ENCODE results near the gene SCYL3.
"Not testable (repeated sequence)": the region's sequence is repeated elsewhere in the genome, so short reads cannot be mapped to it uniquely, and the experiment has no call there.

Gene SCYL3

DNA sequence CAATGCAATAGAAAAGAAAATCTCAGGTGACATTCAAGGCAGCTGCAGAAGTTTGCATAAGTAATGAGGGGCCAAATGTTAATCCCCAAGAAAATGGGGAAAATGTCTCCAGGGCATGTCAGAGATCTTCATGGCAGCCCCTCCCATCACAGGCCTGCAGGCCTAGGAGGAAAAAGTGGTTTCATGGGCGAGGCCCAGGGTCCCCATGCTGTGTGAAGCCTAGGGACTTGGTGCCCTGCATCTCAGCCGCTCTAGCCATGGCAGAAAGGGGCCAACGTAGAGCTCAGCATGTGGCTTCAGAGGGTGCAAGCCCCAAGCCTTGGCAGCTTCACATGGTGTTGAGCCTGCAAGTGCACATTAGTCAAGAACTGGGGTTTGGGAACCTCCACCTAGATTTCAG is 21.7 kb downstream of the SCYL3 start:
- not testable (repeated sequence) for DNase-seq (ENCODE audit: low read depth in 1 of 2, low spot score in 1 of 2)

DNA sequence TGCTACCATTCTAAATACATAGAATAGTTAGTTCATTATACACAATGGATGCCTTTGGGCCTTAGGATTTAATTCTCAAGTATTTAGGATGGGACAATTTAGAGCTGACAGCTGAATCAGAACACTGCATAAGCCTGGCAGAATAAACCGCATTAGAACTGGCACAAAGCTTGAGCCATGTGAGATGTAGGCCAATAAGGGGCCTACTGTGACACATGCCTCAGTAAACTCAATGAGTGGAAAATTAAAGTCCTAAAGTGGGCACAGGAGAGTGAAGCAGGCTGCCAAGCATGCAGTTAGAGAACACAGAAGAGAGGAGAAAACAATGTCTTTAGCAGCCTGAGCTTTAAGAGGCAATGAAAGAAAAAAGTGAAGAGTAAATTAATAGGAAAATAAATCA is 24.3 kb downstream of the SCYL3 start:
- no peak for DNase-seq (ENCODE audit: low read depth in 1 of 2, low spot score in 1 of 2)

- DNase-seq (ENCODE audit: low read depth in 1 of 2, low spot score in 1 of 2) = no peak
Observed at GRCh38 chr1:169868978-169869377, 24.7 kb downstream of the SCYL3 start.

- DNase-seq (ENCODE audit: low read depth in 1 of 2, low spot score in 1 of 2) = no peak
Observed at GRCh38 chr1:169867012-169867675, 26.6 kb downstream of the SCYL3 start.

DNA sequence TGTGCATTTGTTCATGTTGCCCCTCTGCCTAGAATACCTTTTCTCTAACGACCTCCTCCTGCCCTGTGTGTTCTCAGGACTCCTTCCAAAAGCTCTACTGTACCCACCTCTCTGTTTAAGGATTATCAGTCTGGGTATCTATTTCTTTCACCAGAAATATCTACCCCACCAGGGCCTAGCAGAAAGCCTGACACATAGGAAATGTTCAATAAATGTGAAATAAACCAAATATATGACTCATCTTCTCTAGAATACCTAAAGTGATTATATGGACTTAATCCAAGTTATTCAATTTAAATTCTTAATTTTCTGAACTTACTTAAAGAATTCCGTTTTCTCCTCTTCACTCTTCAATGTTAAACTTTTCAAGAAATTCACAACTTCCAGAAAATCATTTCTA is 27.1 kb downstream of the SCYL3 start:
- no peak for DNase-seq (ENCODE audit: low read depth in 1 of 2, low spot score in 1 of 2)

DNA sequence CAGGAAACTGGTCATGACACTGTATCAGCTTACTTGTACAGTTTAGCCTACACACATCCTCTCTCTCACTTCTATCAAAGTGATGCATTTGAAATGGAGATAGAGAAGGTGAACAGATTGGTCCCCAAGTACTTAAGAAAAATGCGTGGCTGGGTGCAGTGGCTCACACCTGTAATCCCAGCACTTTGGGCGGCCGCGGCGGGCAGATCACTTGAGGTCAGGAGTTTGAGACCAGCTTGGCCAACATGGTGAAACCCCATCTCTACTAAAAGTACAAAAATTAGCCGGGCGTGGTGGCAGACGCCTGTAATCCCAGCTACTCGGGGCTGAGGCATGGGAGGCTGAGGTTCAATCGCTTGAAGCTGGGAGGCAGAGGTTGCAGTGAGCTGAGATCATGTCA is 29.2 kb downstream of the SCYL3 start:
- not testable (repeated sequence) for DNase-seq (ENCODE audit: low read depth in 1 of 2, low spot score in 1 of 2)

- no peak for DNase-seq (ENCODE audit: low read depth in 1 of 2, low spot score in 1 of 2)
Observed at GRCh38 chr1:169860750-169861149, 32.9 kb downstream of the SCYL3 start.

DNA sequence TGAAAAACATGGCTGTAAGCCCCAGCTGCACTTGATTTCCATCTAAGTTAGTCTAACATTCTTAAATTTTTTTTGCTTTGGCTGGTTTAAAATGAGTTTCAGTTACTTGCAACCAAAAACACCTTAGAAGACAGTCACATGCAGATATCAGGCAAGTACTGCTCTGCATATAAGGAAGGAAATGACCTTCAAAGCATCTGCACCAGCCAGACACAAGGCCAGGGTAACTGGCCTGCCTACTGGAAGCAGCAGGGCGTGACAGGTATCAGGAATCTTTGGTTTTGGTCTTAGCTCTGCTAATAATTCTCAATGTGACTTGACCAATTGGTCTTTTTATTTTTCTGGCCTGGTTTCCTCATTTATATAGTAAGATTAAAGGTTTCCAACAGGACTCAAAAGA is 33.5 kb downstream of the SCYL3 start:
- no peak for DNase-seq (ENCODE audit: low read depth in 1 of 2, low spot score in 1 of 2)

DNA sequence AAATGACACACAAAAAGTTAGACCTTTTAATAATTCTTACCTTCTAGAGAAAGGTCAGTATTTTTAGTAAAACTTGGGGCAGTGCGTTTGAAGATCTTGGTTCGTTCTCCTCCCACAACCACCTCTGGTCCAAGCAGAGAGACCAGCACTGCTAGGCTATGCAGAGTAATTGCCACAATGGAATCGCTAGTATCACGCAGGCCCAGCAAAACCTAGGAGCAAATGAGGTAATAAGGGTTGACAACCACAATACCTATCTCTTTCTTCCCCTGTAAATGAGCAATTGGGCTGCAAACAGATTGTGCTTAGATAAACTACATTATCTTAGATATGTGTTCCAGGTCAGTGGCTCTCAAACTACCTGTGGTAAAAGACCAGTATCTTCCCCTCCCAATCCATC is 34.7 kb downstream of the SCYL3 start:
- no peak for DNase-seq (ENCODE audit: low read depth in 1 of 2, low spot score in 1 of 2)

DNA sequence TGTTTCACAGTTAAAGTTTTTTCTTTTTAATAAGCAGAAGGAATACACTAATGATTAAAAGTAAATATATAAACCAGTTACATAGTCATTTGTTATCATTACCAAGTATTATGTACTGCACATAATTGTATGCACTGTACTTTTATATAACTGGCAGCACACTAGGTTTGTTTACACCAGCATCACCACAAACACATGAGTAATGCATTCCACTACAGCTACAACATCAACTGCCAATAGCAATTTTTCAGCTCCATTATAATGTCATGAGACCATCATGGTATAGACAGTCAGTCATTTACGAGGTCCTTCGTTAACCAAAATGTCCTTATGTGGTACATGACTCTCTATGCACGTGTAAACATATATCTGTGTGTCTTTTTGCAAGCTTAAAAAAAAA is 35.2 kb downstream of the SCYL3 start:
- DNase-seq (ENCODE audit: low read depth in 1 of 2, low spot score in 1 of 2) = no peak

DNA sequence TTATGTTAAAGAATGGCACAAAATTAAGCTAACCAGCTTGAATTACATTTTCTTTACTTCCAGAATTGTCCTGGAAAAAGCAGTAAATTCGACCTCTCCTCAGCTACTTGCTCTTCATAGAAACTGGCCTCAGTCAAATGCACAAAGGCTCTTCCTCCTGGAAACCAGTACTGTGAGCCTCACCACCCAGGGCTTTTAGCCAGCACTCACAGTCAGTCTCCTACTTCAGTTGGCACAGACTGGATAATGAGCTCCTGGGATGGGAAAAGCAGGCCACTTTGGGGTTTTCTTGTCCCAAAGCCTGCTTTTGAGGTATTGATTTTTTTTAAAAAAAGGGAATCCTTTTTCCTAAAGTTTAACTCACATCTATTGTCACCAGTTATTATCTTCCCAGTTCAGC is 40.4 kb downstream of the SCYL3 start:
- no peak for DNase-seq (ENCODE audit: low read depth in 1 of 2, low spot score in 1 of 2)

GRCh38 chr1:169849346-169850022 is 44.2 kb downstream of the SCYL3 start:
- no peak for DNase-seq (ENCODE audit: low read depth in 1 of 2, low spot score in 1 of 2)

- DNase-seq (ENCODE audit: low read depth in 1 of 2, low spot score in 1 of 2) = no peak
Observed at GRCh38 chr1:169848456-169848855, 45.2 kb downstream of the SCYL3 start.

DNA sequence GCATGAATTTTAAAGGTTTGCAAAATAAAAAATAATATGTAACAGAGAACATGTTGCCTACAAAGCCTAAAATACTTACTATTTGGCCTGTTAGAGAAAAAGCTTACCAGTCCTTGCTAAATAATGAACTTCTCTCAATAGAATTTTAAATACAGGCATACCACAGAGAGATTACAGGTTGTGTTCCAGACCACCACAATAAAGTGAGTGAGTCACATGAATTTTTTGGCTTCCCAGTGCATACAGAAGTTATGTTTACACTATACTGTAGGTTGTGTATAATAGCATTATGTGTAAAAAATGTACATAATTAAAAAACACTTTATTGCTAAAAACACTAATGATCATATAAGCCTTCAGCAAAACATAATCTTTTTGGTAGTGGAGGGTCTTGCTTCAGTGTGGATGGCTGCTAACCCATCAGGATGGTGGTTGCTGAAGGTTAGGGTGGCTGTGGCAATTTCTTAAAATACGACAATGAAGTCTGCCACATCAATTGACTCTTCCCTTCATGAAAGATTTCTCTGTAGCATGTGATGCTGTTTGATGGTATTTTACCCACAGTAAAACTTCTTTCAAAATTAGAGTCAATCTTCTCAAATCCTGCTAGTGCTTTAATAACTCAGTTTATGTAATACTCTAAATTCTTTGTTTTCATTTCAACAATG is 48.6 kb downstream of the SCYL3 start:
- DNase-seq (ENCODE audit: low read depth in 1 of 2, low spot score in 1 of 2) = no peak

GRCh38 chr1:169838942-169839341 is 54.8 kb downstream of the SCYL3 start:
- DNase-seq (ENCODE audit: low read depth in 1 of 2, low spot score in 1 of 2) = no peak

- no peak for DNase-seq (ENCODE audit: low read depth in 1 of 2, low spot score in 1 of 2)
Observed at GRCh38 chr1:169836198-169836597, 57.5 kb downstream of the SCYL3 start.

DNA sequence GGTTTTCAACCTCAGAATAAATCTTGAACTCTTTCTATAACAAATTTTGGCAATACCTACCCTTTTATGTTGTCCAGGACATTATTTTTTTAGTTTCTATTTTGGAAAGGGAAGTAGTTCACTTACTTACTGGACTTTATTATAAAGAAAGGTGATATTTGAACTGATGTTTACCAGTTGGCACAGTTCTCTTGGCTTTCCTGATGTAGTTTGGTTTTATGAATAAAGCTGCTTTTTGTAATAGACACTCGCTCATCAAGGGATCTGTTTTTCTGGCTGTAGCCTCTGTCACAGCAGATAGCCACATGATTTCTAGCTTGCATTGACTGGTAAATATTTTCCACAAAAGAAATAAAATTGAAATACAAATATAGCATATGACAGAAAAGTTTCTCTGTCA is 58.0 kb downstream of the SCYL3 start:
- no peak for DNase-seq (ENCODE audit: low read depth in 1 of 2, low spot score in 1 of 2)

- DNase-seq (ENCODE audit: low read depth in 1 of 2, low spot score in 1 of 2) = no peak
Observed at GRCh38 chr1:169834869-169835268, 58.8 kb downstream of the SCYL3 start.

DNA sequence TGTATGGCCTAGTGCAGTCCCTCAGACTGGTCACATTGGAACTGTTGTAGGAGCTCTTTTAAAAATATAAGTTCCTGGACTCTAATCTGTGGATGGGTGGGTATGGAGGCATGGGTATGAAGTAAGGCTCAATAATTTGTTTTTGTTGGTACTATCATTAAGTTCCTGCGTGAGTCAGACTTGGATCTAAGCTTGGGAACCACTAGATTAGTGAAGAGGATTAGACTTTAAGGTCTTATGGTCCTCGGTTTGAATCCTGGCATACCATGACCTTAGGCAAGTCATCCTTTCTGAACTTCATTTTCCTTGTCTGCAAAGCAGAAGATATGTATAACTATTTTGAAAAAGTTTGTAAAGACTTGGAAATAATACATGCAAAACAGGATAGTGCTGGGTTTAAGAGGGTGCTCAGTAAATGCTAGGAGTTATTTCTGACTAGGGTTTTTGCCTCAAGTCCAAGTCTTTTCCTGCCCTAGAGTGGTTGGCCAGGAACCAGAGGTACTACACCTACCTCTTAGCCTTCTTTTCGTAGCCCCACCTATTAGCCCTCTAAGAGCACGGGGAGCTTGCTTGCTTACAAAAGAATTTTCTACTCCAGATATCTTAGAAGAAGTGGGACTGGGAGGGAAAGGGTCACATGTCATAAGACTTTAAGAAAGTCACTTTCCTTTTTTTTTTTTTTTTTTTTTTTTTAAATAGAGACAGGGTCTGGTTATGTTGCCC is 60.4 kb downstream of the SCYL3 start:
- DNase-seq (ENCODE audit: low read depth in 1 of 2, low spot score in 1 of 2) = no peak

DNA sequence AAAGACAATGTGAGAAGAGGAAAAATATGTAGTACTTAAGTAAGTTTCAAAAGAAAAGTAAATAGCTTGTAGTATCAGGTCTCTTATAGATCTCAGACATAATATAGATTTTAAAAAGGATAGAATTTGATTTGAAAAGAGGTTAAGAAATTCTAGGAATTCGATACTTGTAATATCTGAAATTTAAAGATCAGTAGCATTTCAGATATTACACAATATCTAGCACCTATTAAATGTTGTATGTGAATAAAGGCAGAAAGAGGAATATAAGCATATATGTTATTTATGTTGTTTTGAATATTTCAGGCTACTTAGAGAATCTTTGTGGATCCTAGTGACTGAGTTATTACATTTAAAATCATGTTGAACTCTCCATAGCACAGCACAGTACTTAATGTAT is 64.0 kb downstream of the SCYL3 start:
- no peak for DNase-seq (ENCODE audit: low read depth in 1 of 2, low spot score in 1 of 2)

DNA sequence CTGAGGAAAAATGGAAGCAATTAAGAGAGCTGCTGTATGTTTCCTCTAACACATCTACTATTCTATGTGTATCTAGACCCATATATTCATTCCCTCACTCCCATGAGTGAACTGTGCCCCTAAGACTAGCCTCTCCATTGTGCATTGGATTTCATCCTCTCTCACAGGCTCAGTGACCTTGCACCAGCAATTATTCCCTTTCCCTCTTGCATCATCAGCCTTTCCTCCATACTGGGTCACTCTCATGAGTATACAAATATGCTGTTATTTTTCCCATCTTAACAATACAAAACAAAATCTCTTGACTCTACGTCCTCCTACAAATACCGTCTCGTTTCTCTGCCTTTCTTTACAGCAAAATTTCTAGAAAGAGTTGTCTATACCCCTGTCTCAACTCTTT is 69.5 kb downstream of the SCYL3 start:
- DNase-seq (ENCODE audit: low read depth in 1 of 2, low spot score in 1 of 2) = no peak

DNA sequence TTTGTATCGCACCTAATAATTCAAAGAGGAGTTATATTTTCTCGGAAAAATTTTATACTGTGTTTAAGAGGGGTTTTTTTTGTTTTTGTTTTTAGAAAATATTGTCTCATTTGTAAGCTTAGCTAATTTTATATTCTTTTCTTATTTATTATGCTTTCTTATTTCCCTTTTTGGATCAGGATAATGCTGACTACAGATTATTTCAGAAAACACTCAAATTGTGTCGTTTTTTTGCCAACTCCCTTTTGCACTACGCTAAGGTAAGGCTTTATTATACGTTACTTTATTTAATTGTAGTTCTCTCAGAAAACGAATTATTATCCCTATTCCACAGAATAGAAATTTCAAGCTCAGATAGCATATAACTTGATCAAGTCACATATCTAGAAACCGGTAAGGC is 72.2 kb downstream of the SCYL3 start:
- DNase-seq (ENCODE audit: low read depth in 1 of 2, low spot score in 1 of 2) = no peak
